Cardiac muscle cell (in vitro differentiated cells and primary cell): Measurements from ENCODE around the gene ACTL7A. TPM values are rescaled to one million over a fixed set of nuclear protein-coding genes. Genes with fewer than 3 reads are reported as not detected.

Source experiments
- DNase-seq, 2 donors: peaks; one replicate each; pipeline versions ENCODE4 v3.0.0 to v3.0.0-alpha.2; 2010 to 2017; ENCODE audit warnings: low read depth in 1 of 2, low spot score in 1 of 2
- H3K27ac ChIP-seq: fragments of 200-600 bp; sonication (generic); 2 replicates; pipeline ENCODE4 v1.5.1; 2016
- H3K27me3 ChIP-seq: fragments of 200-600 bp; sonication (generic); 2 replicates; pipeline ENCODE4 v1.6.0; 2016; ENCODE audit warnings: control low read depth
- H3K36me3 ChIP-seq: fragments of 200-600 bp; sonication (generic); 2 replicates; pipeline ENCODE4 v1.5.1; 2016; ENCODE audit warnings: control low read depth
- H3K4me1 ChIP-seq: fragments of 200-600 bp; sonication (generic); 2 replicates; pipeline ENCODE4 v1.8.1; 2017; ENCODE audit warnings: low read depth, mild to moderate bottlenecking, mixed run types
- H3K4me3 ChIP-seq: fragments of 200-600 bp; sonication (generic); 2 replicates; pipeline ENCODE4 v1.5.1; 2016; ENCODE audit warnings: mild to moderate bottlenecking
- H3K9me3 ChIP-seq: fragments of 200-600 bp; sonication (generic); 2 replicates; pipeline ENCODE4 v1.5.1; 2017; ENCODE audit warnings: low read depth, mild to moderate bottlenecking, control low read depth
- CTCF ChIP-seq: IDR thresholded peaks from 2 replicates; pipeline ENCODE4 v1.5.1; 2012; ENCODE audit warnings: low read depth, mild to moderate bottlenecking, low read length
- polyA plus RNA-seq: library from polyadenylated mRNA; unstranded; fragments of >200 nt; fragmentation: Nextera tagmentation; extraction: Ambion mirVana; gene quantifications from 2 replicates; pipeline ENCODE4 v1.2.1, GENCODE V29; 2016
- total RNA-seq: library from RNA; depleted of rRNA; stranded (reverse); fragments of >200 nt; gene quantifications from 2 replicates; pipeline ENCODE4 v1.2.3, GENCODE V29; 2016

Gene ACTL7A
- total and polyA plus RNA-seq, 2 experiments from 2014 or later, result not detected

- H3K36me3 ChIP-seq, result peaks cover 73% of the 10 kb centered on the region
- H3K9me3 ChIP-seq, result no peaks in the 10 kb centered on the region
- no peak overlapping the region for H3K27ac ChIP-seq
- no peak for TF ChIP-seq CTCF
- no peaks in the 10 kb centered on the region for H3K4me1 ChIP-seq
- no peaks in the 10 kb centered on the region for H3K27me3 ChIP-seq
- H3K4me3 ChIP-seq, result no peak overlapping the region
- DNase-seq, result no peak
Observed at GRCh38 chr9:108900176-108900575, 38.1 kb downstream of the ACTL7A start.

DNA sequence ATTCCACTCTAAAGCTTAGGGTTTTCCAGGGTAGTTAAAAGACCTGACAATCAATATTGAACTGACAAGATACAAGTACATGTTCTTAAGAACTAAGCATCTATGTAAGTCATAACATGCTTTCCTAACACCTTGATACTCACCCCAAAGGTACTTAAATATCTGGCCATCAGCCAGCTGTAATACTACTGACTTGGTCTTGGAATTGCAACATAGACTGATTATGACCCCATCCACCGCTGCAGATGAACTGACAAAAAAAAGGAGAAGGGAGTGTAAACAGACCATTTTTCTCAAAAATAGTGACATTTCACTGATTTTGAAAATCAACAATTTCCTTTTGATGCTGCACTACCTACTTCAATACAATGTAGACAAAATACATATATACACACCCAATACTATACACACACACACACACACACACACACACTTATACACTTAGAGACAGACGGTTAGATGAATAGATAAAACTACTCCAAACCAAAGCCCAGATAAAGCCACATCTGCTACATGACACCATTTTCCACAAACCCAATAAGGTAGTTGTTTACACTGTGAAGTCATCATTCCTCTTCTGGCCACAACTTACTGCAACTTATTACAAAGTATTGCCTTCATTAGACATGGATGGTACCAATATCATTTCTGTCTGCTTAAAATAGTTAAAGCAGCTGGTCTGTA lies 41.5 kb downstream of the ACTL7A start:
- Histone ChIP-seq H3K36me3 (peaks cover 81% of the 10 kb centered on the region), H3K27me3 (no peaks in the 10 kb centered on the region), H3K4me1 (no peaks in the 10 kb centered on the region), H3K27ac (no peak overlapping the region), H3K9me3 (no peaks in the 10 kb centered on the region), H3K4me3 (no peak overlapping the region)
- DNase-seq, result no peak
- no peak for TF ChIP-seq CTCF

DNA sequence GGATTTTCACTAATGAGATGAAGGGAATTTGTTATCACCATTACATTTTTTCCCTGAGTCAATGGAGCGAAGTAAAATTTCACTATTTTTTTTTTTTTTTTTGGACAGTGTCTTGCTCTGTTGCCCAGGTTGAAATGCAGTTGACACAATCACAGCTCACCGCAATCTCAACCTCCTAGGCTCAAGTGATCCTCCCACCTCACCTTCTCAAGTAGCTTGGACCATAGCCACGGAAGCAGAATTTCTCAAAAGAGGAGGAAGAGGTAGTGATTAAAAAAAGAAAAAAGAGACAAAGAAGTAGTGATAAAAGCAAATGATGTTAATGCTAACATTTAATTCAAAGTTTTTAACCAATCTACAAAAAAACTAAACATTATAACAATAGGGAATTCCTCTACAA lies 42.1 kb downstream of the ACTL7A start:
- TF ChIP-seq CTCF, result no peak
- DNase-seq, result no peak
- no peaks in the 10 kb centered on the region for H3K9me3 ChIP-seq
- H3K4me3 ChIP-seq, result no peak overlapping the region
- peaks cover 75% of the 10 kb centered on the region for H3K36me3 ChIP-seq
- H3K27ac ChIP-seq, result no peak overlapping the region
- H3K27me3 ChIP-seq, result no peaks in the 10 kb centered on the region
- H3K4me1 ChIP-seq, result peaks cover 1% of the 10 kb centered on the region

GRCh38 chr9:108905494-108905893 lies 43.4 kb downstream of the ACTL7A start:
- Histone ChIP-seq H3K36me3 (peaks cover 76% of the 10 kb centered on the region), H3K9me3 (no peaks in the 10 kb centered on the region), H3K27ac (no peak overlapping the region), H3K27me3 (no peaks in the 10 kb centered on the region), H3K4me1 (peaks cover 6% of the 10 kb centered on the region), H3K4me3 (no peak overlapping the region)
- no peak for DNase-seq
- no peak for TF ChIP-seq CTCF

- no peak for DNase-seq
- Histone ChIP-seq H3K9me3 (no peaks in the 10 kb centered on the region), H3K36me3 (peaks cover 56% of the 10 kb centered on the region), H3K4me1 (peaks cover 14% of the 10 kb centered on the region), H3K27ac (peak overlapping the region; percentile 16), H3K4me3 (no peak overlapping the region), H3K27me3 (no peaks in the 10 kb centered on the region)
- TF ChIP-seq CTCF, result no peak
Observed at GRCh38 chr9:108910402-108910801, 48.3 kb downstream of the ACTL7A start.
